NCI-H82 (cell line): ENCODE data around the gene CLDN7.
A peak's percentile ranks its signal among the peaks of the same experiment; 100 is the strongest.
"Not testable (repeated sequence)": the region's sequence is repeated elsewhere in the genome, so short reads cannot be mapped to it uniquely, and the experiment has no call there.

Experiments
- DNase-seq: peaks from one replicate; lab custom pipeline; 2025; lab: John Stamatoyannopoulos, UW

CLDN7 gene

GRCh38 chr17:7253082-7253481 is 9.2 kb downstream of the CLDN7 start:
- DNase-seq = peak; percentile 84

DNA sequence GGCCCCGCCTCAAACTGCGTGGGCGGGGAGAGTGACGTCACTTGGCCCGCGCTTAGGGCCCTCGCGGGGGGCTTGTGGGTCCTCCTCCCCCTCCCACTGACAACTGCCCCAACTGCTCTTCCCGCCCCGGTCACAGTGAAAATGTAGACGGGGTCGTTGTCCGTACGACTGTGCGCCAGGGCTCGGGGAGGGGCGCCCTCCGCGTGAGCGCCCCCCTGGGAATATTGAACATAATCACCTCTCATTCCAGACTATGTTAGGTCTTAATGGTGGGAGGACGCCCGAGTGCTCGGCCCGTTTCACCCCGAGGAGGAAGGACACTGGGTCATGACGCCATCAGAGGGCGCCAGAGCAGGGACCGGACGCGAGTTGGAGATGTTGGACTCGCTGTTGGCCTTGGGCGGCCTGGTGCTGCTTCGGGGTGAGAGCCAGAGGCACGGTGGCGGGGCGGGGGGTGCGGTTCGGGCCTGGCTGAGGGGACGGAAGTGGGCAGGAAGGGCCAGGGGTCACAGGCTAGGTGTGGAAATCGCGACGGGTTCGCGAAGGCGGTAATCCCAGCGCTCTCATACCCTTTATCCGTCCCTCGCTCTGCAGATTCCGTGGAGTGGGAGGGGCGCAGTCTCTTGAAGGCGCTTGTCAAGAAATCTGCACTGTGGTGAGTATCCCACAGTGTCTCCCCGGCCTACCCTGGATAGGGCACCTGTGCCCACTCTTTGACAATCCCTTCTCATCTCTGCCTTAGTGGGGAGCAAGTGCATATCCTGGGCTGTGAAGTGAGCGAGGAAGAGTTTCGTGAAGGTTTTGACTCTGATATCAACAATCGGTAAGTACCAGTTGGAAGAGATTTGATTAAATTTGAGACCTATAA is 9.9 kb downstream of the CLDN7 start, which contains the start of gene ELP5:
TSS of gene ELP5 (plus strand) at position 40 of the 868 bp plus-strand sequence. CDS start at position 376, 336 bp downstream.
- DNase-seq = peak; percentile 98

DNA sequence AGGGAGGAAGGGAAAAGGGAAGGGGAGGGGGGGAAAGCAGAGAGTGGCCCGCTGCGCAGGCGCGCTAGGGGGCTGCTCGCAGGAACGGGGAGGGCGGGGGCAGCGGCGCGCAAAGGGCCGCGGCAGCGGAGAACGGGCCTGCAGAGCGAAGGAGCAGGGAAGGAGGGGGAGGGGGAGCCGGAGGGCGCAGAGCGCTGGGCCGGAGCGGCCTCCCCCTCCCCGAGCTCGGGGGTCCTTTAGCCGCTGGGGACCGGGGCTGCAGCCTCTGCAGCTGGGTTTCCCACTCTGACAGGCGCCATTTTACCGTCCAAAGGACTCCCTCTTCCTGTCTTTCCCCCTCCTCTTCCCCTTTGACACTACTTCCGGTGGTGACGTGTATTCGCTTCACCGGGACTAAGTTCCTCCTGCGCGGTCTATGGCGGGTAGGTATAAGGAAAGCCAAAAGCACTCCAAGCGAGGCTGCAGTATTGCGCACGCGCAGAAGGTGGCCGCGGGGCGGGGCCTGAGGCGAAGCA is 10.6 kb downstream of the CLDN7 start, which contains the start of gene CTDNEP1:
TSS of gene CTDNEP1 (minus strand) at position 74 of the 515 bp plus-strand sequence. CDS start 438 bp downstream, outside the sequence.
- DNase-seq = peak; percentile 100

- no peak for DNase-seq
Observed at GRCh38 chr17:7250695-7251627, 11.3 kb downstream of the CLDN7 start.

- DNase-seq = no peak
Observed at GRCh38 chr17:7249830-7250229, 12.4 kb downstream of the CLDN7 start.

DNA sequence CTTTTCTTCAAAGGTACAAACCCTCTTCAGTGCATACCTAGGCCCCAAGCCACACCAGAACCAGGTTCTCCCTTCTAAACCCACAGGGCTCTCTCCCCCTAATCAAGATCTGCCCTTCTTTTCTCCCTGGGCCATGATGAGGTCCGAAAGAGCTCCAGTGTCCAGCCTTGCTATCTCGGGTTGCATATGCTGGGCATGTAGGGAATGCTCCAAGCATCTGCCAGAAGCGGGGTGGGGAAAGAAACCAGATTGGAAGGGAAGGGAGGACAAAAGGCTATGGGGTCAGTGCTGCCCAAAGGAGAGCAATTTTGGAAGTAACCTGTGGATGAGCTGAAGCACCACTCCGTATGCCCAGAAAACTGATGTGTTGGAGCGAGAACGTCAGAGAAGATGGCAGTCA is 13.1 kb downstream of the CLDN7 start:
- DNase-seq = no peak

DNA sequence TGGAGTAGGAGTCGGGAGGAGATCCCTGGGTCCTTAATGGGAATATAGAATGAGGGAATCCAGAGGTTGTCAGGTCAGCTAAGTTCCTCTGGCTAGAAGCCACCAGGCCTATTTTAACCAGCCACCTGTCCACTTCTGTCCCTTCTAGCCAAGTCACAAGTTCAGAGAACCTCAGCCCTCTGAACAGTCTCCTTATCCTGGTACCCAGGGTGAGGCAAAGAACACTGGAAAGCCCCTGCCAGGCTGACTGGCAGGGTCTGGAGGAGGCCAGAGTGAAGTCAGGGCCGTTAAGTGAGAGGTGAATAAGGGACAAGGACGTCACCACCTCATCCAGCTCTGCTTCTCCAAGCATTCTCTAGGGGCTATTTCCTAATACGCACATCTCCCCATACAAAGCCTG is 13.5 kb downstream of the CLDN7 start:
- no peak for DNase-seq

DNA sequence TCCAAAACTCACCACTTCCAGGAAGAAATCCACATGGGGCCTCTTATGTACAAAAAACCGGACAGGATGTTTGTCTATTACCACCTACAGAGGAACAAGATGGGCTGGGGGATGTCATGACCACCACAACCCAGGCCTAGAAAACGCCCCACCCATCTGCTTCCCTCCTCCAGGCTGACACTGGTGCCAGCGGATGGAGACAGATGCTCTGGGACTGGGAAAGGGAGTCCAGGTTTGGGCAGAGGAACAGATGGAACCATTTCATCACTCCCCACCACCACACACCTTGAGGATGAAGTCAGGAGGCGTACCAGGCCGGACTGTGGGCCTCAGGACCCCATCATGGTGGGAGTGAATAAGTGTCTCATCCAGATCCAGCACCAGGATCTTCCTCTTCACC is 15.5 kb downstream of the CLDN7 start:
- DNase-seq = no peak

DNA sequence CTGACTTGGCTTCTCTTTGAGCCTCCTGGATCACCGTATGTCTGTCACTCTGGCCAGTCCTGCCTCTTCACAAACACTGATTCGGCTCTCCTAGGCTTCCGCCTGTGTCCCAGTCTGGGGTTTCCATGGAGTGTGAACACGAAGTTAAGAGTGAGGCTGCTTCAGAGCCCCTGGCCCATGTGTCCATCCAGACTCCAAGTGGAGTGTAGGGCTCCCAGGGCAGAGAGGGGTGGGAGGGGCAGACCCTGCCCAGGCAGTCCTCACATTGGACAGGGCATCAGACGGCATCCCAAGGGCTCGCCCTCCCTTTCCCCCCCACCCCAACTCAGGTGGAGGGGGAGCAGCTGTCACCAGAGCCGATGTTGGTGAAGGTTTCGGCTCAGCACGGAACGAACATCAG is 18.4 kb downstream of the CLDN7 start:
- DNase-seq = not testable (repeated sequence)

GRCh38 chr17:7243453-7243729 is 18.9 kb downstream of the CLDN7 start:
- DNase-seq = no peak

- peak; percentile 99 for DNase-seq
Observed at GRCh38 chr17:7242717-7243452, 19.4 kb downstream of the CLDN7 start.

DNA sequence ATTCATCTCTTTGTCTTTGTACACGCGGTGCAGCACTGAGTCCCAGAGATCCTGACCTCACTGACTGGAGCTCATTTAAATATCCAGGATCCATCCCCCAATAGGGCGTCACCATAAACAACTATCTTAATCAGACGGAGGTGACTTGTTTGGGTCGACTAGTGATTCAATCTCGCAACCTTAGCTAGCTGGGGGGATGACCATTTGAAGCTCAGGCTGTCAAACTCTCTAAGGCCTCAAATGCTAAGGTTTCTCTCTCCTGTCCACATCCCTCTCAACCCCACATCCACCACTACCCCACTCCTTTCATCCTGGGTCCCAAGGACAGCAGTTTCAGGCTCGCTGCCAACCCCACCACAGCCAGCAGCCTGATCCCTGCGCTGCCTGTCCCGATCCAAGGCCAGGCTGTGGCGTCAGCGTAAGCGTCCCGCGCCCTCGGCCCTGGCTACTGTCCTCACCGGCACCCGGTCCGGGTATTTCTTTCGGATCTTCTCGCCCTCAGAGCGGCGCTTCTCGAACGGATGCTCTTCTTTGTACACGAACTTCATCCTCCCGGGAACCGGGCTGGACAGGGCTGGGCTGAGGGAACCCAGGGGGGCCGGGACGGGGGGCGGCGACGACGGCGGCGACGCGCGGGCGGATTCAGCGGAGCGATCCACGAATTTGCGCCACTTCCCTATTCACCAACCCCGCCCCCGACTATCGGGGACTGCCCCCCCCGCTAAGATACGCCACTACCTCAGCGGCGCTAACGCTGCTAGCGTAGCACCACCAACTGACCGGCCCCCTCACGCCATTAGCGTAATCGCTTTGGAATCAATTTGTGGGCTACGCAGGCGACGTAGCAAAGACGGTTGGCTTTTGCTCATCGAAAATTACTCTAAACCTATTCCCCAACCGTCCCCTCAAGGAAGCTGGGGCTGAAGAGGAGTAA is 20.2 kb downstream of the CLDN7 start, which contains the start of gene GABARAP:
TSS of gene GABARAP (minus strand) at position 667 of the 934 bp plus-strand sequence. CDS start at position 548, 119 bp downstream.
- DNase-seq = peak; percentile 98

GRCh38 chr17:7241090-7241733 is 21.1 kb downstream of the CLDN7 start:
- DNase-seq = no peak

DNA sequence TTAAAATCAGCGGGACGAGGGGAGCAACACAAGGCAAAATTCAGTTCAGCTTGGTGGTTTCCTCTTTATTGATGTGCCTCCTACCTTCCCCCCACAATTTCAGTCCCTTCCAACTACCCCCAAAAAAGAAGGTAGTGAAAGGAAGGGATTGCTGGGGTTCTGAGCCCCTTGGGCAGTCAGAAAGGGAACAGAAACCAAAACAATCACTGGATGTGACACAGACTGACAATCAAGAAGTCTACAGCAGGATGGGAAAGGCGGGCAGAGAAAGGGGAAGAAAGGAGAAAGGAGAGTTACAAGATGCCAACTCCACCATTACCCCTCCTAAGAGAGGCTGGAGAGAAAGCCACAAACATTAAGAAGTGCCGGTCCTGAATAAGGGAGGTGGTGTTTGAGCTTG is 21.9 kb downstream of the CLDN7 start:
- no peak for DNase-seq

DNA sequence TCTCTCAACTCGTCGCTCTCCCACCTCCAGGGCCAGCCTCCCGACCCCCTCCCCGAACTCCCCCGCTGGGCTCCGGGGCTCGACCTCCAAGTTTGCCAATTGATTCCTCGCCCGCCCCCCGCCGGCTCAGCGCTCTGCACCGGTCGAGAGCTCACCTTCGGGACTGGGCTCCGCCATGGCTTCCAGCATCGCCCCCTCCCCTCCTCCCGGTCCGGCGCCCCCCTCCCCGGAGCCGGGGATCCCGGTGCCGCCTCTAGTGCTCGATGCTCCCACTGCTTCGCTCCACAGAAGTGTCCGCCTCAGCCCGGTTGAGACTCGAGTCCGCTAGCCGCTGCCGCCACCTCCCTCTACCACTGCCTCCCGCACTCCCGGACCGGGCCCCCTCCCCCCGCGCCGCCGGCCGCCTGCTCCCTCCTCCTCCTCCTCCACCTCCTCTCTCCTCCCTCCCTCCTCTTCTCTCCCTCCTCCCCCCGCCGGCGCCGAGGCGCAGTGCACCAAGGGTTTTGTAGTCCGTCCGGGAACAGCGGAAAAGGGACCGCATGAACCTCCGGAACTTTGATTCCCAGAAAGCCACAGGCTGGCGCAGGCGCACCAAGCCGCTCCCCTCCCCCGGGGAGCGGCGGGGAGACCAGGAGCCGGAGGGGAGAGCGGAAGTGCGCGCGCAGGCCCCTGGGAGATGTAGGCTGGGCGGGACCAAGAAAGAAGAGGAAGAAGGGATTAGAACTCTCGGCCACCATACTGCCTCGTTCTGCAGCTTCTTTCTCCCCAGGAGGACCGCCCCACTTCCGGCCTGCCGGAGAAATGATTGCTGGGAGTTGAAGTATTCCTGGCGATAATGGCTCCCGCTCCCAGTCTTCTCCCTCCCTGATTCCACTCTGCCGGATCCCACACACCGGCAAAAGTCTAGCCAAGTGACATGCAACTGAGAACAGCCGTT is 22.9 kb downstream of the CLDN7 start, which contains the start of gene PHF23:
TSS of gene PHF23 (minus strand) at position 367 of the 937 bp plus-strand sequence. CDS start at position 189, 178 bp downstream.
- DNase-seq = peak; percentile 100

DNA sequence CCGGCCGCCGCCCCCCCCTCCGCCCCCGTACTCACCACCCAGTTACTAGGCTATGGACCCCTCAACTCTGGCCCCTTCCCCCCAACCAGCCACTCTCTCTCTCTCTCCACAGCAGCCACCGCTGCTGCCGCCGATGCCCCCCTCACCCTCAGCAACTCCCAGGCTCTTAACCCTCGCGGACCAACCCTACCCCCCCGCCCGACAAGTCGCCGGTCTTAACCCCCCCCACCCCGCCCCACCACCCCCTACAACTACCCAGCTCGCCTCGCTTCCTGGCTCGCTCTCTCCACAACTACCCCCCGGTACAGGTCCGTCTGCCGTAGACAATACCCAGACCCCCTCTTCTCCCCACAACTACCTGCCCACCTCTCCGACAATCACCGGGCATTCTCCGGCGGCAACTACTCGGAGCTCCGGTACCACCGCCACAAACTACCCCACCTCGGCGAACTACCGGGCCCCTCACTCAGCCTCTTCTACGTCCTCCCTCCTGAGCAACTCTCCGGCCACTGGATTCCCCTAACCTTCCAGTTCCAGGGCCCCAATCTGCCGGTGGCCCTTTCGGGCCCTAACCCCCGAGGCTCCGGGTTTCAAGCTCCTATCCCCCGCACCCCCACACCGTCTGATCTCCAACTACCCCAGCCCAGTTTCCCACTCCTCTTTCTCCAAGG is 23.7 kb downstream of the CLDN7 start:
- DNase-seq = peak; percentile 70

- DNase-seq = peak; percentile 91
Observed at GRCh38 chr17:7237761-7238419, 24.4 kb downstream of the CLDN7 start.
